BLaER1 treated with 17β-estradiol and CSF1 and Interleukin-3, amounts not matched to agents 10 nM and 100 nM (cell line): ENCODE results near the gene STARD6.
"Not testable (repeated sequence)": the region's sequence is repeated elsewhere in the genome, so short reads cannot be mapped to it uniquely, and the experiment has no call there.

Experiments
- H3K27ac ChIP-seq, 11 experiments: shearing (Covaris generic); formaldehyde crosslinking; 2 replicates each; pipeline ENCODE4 v1.8.1; 2022
- H3K27me3 ChIP-seq, 11 experiments: shearing (Covaris generic); formaldehyde crosslinking; 2 replicates each; pipeline ENCODE4 v1.8.1; 2022
- H3K36me3 ChIP-seq, 11 experiments: shearing (Covaris generic); formaldehyde crosslinking; 2 replicates each; pipeline ENCODE4 v1.8.1; 2022
- H3K4me1 ChIP-seq, 10 experiments: shearing (Covaris generic); formaldehyde crosslinking; 2 replicates each; pipeline ENCODE4 v1.8.1; 2022
- H3K4me2 ChIP-seq, 11 experiments: shearing (Covaris generic); formaldehyde crosslinking; 2 replicates each; pipeline ENCODE4 v1.8.1; 2022
- H3K4me3 ChIP-seq, 10 experiments: shearing (Covaris generic); formaldehyde crosslinking; 2 replicates each; pipeline ENCODE4 v1.8.1; 2022
- H3K9ac ChIP-seq, 11 experiments: shearing (Covaris generic); formaldehyde crosslinking; 2 replicates each; pipeline ENCODE4 v1.8.1; 2022
- H3K9me3 ChIP-seq, 11 experiments: shearing (Covaris generic); formaldehyde crosslinking; replicated peaks in 1 of 11; 2 replicates each; pipeline ENCODE4 v1.8.1; 2022
- H4K20me1 ChIP-seq, 11 experiments: shearing (Covaris generic); formaldehyde crosslinking; 2 replicates each; pipeline ENCODE4 v1.8.1; 2022
- Cebpa-rat ChIP-seq, 11 experiments: shearing (Covaris generic); IDR thresholded peaks; 2 replicates each; pipeline ENCODE4 v1.8.1; 2022

Gene STARD6

GRCh38 chr18:54323561-54323960 lies 34.1 kb downstream of the STARD6 start:
- Histone ChIP-seq H3K4me3 (no peak overlapping the region), H3K9ac (no peak overlapping the region), H3K9me3 (no peaks in the 10 kb centered on the region), H3K4me2 (no peak overlapping the region), H3K36me3 (no peaks in the 10 kb centered on the region), H3K4me1 (no peaks in the 10 kb centered on the region), H3K27me3 (no peaks in the 10 kb centered on the region), H4K20me1 (no peaks in the 10 kb centered on the region), H3K27ac (no peak overlapping the region)
- TF ChIP-seq Cebpa-rat (IDR thresholded peaks at IDR 0.05), result no peak

- H3K9me3 ChIP-seq, result peaks cover 0 to 4% (median 0%) of the 10 kb centered on the region in 11 experiments; a peak in 3 of 22 replicates
- no peaks in the 10 kb centered on the region for H3K27me3 ChIP-seq
- H3K9ac ChIP-seq, result no peak overlapping the region
- no peak overlapping the region for H3K4me2 ChIP-seq
- H3K27ac ChIP-seq, result no peak overlapping the region
- no peaks in the 10 kb centered on the region for H4K20me1 ChIP-seq
- no peak for TF ChIP-seq Cebpa-rat (IDR thresholded peaks at IDR 0.05)
- H3K4me1 ChIP-seq, result no peaks in the 10 kb centered on the region
- no peaks in the 10 kb centered on the region for H3K36me3 ChIP-seq
- no peak overlapping the region for H3K4me3 ChIP-seq
These were observed 41.4 kb downstream of the STARD6 start for GRCh38 chr18:54316071-54316820.

GRCh38 chr18:54309564-54309963 lies 48.1 kb downstream of the STARD6 start:
- H3K4me2 ChIP-seq, H3K27me3 ChIP-seq, H4K20me1 ChIP-seq, H3K9ac ChIP-seq, H3K36me3 ChIP-seq, H3K4me3 ChIP-seq, H3K27ac ChIP-seq, H3K4me1 ChIP-seq, H3K9me3 ChIP-seq: not testable (repeated sequence)

- Histone ChIP-seq H3K36me3 (no peaks in the 10 kb centered on the region), H3K9ac (no peak overlapping the region), H3K9me3 (peaks cover 21 to 31% (median 27%) of the 10 kb centered on the region in 11 experiments), H3K4me2 (no peak overlapping the region), H3K27ac (no peak overlapping the region), H3K4me3 (no peak overlapping the region), H4K20me1 (no peaks in the 10 kb centered on the region), H3K27me3 (no peaks in the 10 kb centered on the region), H3K4me1 (no peaks in the 10 kb centered on the region)
- no peak for TF ChIP-seq Cebpa-rat (IDR thresholded peaks at IDR 0.05)
These were observed 54.2 kb downstream of the STARD6 start for GRCh38 chr18:54303408-54303807.

GRCh38 chr18:54298991-54299390 lies 58.7 kb downstream of the STARD6 start:
- peaks cover 24 to 33% (median 30%) of the 10 kb centered on the region in 11 experiments for H3K9me3 ChIP-seq
- H3K9ac ChIP-seq, H3K4me3 ChIP-seq, H3K4me1 ChIP-seq, H3K27ac ChIP-seq, H4K20me1 ChIP-seq, H3K36me3 ChIP-seq, H3K4me2 ChIP-seq, H3K27me3 ChIP-seq: not testable (repeated sequence)

GRCh38 chr18:54296062-54296461 lies 61.6 kb downstream of the STARD6 start:
- 0 out of 22 replicates have a peak, but pooled peaks cover 0 to 3% (median 0%) of the 10 kb centered on the region in 11 experiments for H4K20me1 ChIP-seq
- peaks cover 24 to 30% (median 27%) of the 10 kb centered on the region in 11 experiments for H3K9me3 ChIP-seq
- H3K4me3 ChIP-seq, result no peak overlapping the region
- H3K4me1 ChIP-seq, result no peaks in the 10 kb centered on the region
- H3K4me2 ChIP-seq, result no peak overlapping the region
- no peak overlapping the region for H3K27ac ChIP-seq
- TF ChIP-seq Cebpa-rat (IDR thresholded peaks at IDR 0.05), result no peak
- H3K36me3 ChIP-seq, result peaks cover 0 to 19% (median 13%) of the 10 kb centered on the region in 11 experiments; a peak in 11 of 22 replicates
- H3K9ac ChIP-seq, result no peak overlapping the region
- no peaks in the 10 kb centered on the region for H3K27me3 ChIP-seq

- H3K9me3 ChIP-seq, result peaks cover 12 to 22% (median 17%) of the 10 kb centered on the region in 11 experiments
These were observed 63.4 kb downstream of the STARD6 start for GRCh38 chr18:54294274-54294673.

GRCh38 chr18:54284981-54285785 lies 72.5 kb downstream of the STARD6 start:
- H3K36me3 ChIP-seq, result peaks cover 14 to 78% (median 35%) of the 10 kb centered on the region in 11 experiments
- H3K27ac ChIP-seq, result no peak overlapping the region
- no peak overlapping the region for H3K9ac ChIP-seq
- no peak overlapping the region for H3K4me3 ChIP-seq
- H3K9me3 ChIP-seq, result peaks cover 8 to 17% (median 9%) of the 10 kb centered on the region in 11 experiments; a peak in 21 of 22 replicates
- no peak for TF ChIP-seq Cebpa-rat (IDR thresholded peaks at IDR 0.05)
- no peaks in the 10 kb centered on the region for H3K27me3 ChIP-seq
- H4K20me1 ChIP-seq, result no peaks in the 10 kb centered on the region; a peak in 1 of 22 replicates
- H3K4me2 ChIP-seq, result no peak overlapping the region
- no peaks in the 10 kb centered on the region for H3K4me1 ChIP-seq

More at GRCh38 chr18:54294274-54294673, 63.4 kb downstream of the STARD6 start:
- Histone ChIP-seq H3K4me1 (no peaks in the 10 kb centered on the region), H3K36me3 (peaks cover 2 to 25% (median 19%) of the 10 kb centered on the region in 11 experiments; a peak in 16 of 22 replicates), H4K20me1 (0 out of 22 replicates have a peak, but pooled peaks cover 0 to 3% (median 0%) of the 10 kb centered on the region in 11 experiments), H3K27ac (no peak overlapping the region), H3K9ac (no peak overlapping the region), H3K4me3 (no peak overlapping the region), H3K4me2 (no peak overlapping the region), H3K27me3 (no peaks in the 10 kb centered on the region)
- no peak for TF ChIP-seq Cebpa-rat (IDR thresholded peaks at IDR 0.05)

- Histone ChIP-seq H3K4me3 (no peak overlapping the region), H3K4me1 (no peaks in the 10 kb centered on the region), H3K27me3 (no peaks in the 10 kb centered on the region), H3K36me3 (peaks cover 18 to 81% (median 39%) of the 10 kb centered on the region in 11 experiments), H3K4me2 (no peak overlapping the region), H3K27ac (no peak overlapping the region), H3K9ac (no peak overlapping the region), H3K9me3 (peaks cover 6 to 12% (median 7%) of the 10 kb centered on the region in 11 experiments; a peak in 21 of 22 replicates), H4K20me1 (no peaks in the 10 kb centered on the region; a peak in 1 of 22 replicates)
- TF ChIP-seq Cebpa-rat (IDR thresholded peaks at IDR 0.05), result no peak
These were observed 73.1 kb downstream of the STARD6 start for GRCh38 chr18:54284535-54284934.
